H1 (cell line): ENCODE data around the gene SPAG16.

ENCODE experiments used
- ATF3 ChIP-seq: IDR thresholded peaks from 2 replicates; pipeline ENCODE4 v1.6.1; 2011; ENCODE audit warnings: low read depth, mild to moderate bottlenecking, low read length; ENCODE audit not compliant: insufficient read depth
- CBX8 ChIP-seq: fragments of 300-800, 300-1000 bp; sonication (generic); IDR thresholded peaks from 2 replicates; pipeline ENCODE4 v1.7.1; 2016; ENCODE audit warnings: low read depth, low read length, borderline replicate concordance
- CTCF ChIP-seq, 3 experiments: IDR thresholded peaks; 1 replicate in 2 of 3; 2 replicates in 1 of 3; pipeline versions ENCODE4 v1.5.1 to v1.6.1; 2011; ENCODE audit warnings: low read length in 3 of 3, mild to moderate bottlenecking in 3 of 3, inconsistent platforms in 2 of 3, low read depth in 1 of 3, moderate library complexity in 1 of 3; ENCODE audit not compliant: insufficient read depth in 1 of 3; ENCODE audit errors: control extremely low read depth in 1 of 3
- GABPA ChIP-seq: IDR thresholded peaks from 2 replicates; pipeline ENCODE4 v1.6.1; 2011; ENCODE audit warnings: mild to moderate bottlenecking, low read length, moderate library complexity, borderline replicate concordance; ENCODE audit not compliant: insufficient read depth
- HDAC2 ChIP-seq, 2 experiments: fragments of 300-600 bp in 1 of 2; sonication (generic) in 1 of 2; IDR thresholded peaks; 2 replicates each; pipeline ENCODE4 v1.6.1; 2011 to 2012; ENCODE audit warnings: low read depth in 2 of 2, low read length in 2 of 2, mild to moderate bottlenecking in 2 of 2, moderate library complexity in 2 of 2, borderline replicate concordance in 1 of 2, inconsistent platforms in 1 of 2
- JUND ChIP-seq: IDR thresholded peaks from 2 replicates; pipeline ENCODE4 v1.6.1; 2011; ENCODE audit warnings: mild to moderate bottlenecking, improper control_type of control experiment, low read length
- KDM4A ChIP-seq: IDR thresholded peaks from one replicate; pipeline ENCODE4 v1.7.1; 2012; ENCODE audit warnings: low read depth, mild to moderate bottlenecking, moderate library complexity, low read length, inconsistent platforms; ENCODE audit not compliant: severe bottlenecking
- POLR2A ChIP-seq, 2 experiments: IDR thresholded peaks; 1 replicate in 1 of 2; 2 replicates in 1 of 2; pipeline ENCODE4 v1.6.1; 2011; ENCODE audit warnings: low read depth in 2 of 2, low read length in 2 of 2, mild to moderate bottlenecking in 2 of 2; ENCODE audit errors: control extremely low read depth in 1 of 2
- POLR2AphosphoS5 ChIP-seq: IDR thresholded peaks from 2 replicates; pipeline ENCODE4 v1.6.1; 2011; ENCODE audit warnings: low read depth, low read length
- SIX5 ChIP-seq: IDR thresholded peaks from 2 replicates; pipeline ENCODE4 v1.6.1; 2011; ENCODE audit warnings: mild to moderate bottlenecking, low read depth, low read length
- SRF ChIP-seq: IDR thresholded peaks from 2 replicates; pipeline ENCODE4 v1.6.1; 2011; ENCODE audit warnings: mild to moderate bottlenecking, low read depth, low read length, moderate library complexity
- YY1 ChIP-seq: IDR thresholded peaks from 2 replicates; pipeline ENCODE4 v1.6.1; 2011; ENCODE audit warnings: low read depth, mild to moderate bottlenecking, low read length

GRCh38 chr2:214410918-214411554 lies 1126.8 kb downstream of the SPAG16 start, which contains the start of gene VWC2L:
- no peak for TF ChIP-seq CTCF (IDR thresholded peaks at IDR 0.05; ENCODE audit: control extremely low read depth in 1 of 3, insufficient read depth in 1 of 3, low read depth in 1 of 3, low read length in 3 of 3)
- TF ChIP-seq ATF3 = no peak
- no peak for TF ChIP-seq HDAC2 (IDR thresholded peaks at IDR 0.05; ENCODE audit: borderline replicate concordance in 1 of 2, low read depth in 2 of 2, low read length in 2 of 2)
- TF ChIP-seq SIX5 = no peak
- no peak for TF ChIP-seq YY1
- TF ChIP-seq POLR2AphosphoS5 = no peak
- no peak for TF ChIP-seq CBX8
- TF ChIP-seq JUND = 0 out of 2 replicates have a peak, but pooled peaks have one; percentile 29
- no peak for TF ChIP-seq POLR2A (IDR thresholded peaks at IDR 0.05; ENCODE audit: control extremely low read depth in 1 of 2, low read depth in 2 of 2, low read length in 2 of 2)
- TF ChIP-seq SRF = no peak
- no peak for TF ChIP-seq KDM4A
- no peak for TF ChIP-seq GABPA
